Nephron (organoid): ENCODE measurements around the gene BLMH.
A peak's percentile ranks its signal among the peaks of the same experiment; 100 is the strongest.

Experiments
- H3K27ac Mint-ChIP-seq, 3 experiments: 2 replicates each; pipeline ENCODE4 v1.8.0; 2020; ENCODE audit warnings: mixed read lengths in 3 of 3, mild to moderate bottlenecking in 2 of 3, moderate library complexity in 1 of 3
- H3K27me3 Mint-ChIP-seq: 2 replicates; pipeline ENCODE4 v1.8.0; 2021; ENCODE audit warnings: low read depth, mild to moderate bottlenecking, moderate library complexity, mixed read lengths
- H3K36me3 Mint-ChIP-seq: 2 replicates; pipeline ENCODE4 v1.8.0; 2020; ENCODE audit warnings: low read depth, mixed read lengths
- H3K4me1 Mint-ChIP-seq: 2 replicates; pipeline ENCODE4 v1.8.0; 2020; ENCODE audit warnings: mixed read lengths
- H3K4me3 Mint-ChIP-seq, 3 experiments: 2 replicates each; pipeline ENCODE4 v1.8.0; 2020; ENCODE audit warnings: mild to moderate bottlenecking in 3 of 3, mixed read lengths in 3 of 3, moderate library complexity in 2 of 3
- H3K9me3 Mint-ChIP-seq: 2 replicates; pipeline ENCODE4 v1.8.0; 2020; ENCODE audit warnings: mixed read lengths
- CTCF ChIP-seq, 3 experiments: fragments of 200-600 bp; sonication (generic); IDR thresholded peaks; one replicate each; pipeline ENCODE4 v1.5.0; 2021; ENCODE audit warnings: antibody characterized with exemption in 3 of 3; ENCODE audit not compliant: unreplicated experiment in 3 of 3

BLMH gene

DNA sequence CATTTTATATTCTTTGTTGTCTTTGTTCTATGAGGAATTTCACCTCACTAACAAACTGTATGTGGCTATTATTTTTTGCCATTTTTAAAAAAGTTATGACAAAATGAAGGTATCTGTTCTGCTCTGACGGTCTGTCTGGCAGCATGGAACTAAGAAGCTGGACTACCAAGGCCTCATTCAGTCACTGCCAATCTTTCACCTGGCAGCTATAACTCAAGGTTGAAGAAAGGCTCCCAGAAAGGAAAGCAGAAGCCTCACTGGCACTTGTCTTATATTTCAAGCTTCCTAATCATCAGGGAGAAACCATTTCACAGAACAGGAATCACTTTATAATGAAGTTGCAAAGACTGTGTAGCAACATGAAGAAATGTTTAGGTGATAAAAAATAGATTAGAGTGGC lies 37.6 kb downstream of the BLMH start:
- Mint-ChIP-seq H3K27me3 (no peaks in the 10 kb centered on the region), H3K36me3 (peaks cover 50% of the 10 kb centered on the region), H3K4me1 (no peaks in the 10 kb centered on the region), H3K27ac (no peak overlapping the region), H3K9me3 (no peaks in the 10 kb centered on the region), H3K4me3 (no peak overlapping the region)
- no peak for TF ChIP-seq CTCF (IDR thresholded peaks at IDR 0.05; ENCODE audit: unreplicated experiment in 3 of 3)

- H3K27me3 Mint-ChIP-seq = no peaks in the 10 kb centered on the region
- no peak for TF ChIP-seq CTCF (IDR thresholded peaks at IDR 0.05; ENCODE audit: unreplicated experiment in 3 of 3)
- peaks cover 52% of the 10 kb centered on the region for H3K36me3 Mint-ChIP-seq
- peak overlapping the region in 1 of 3 experiments; percentile 73 for H3K27ac Mint-ChIP-seq
- H3K9me3 Mint-ChIP-seq = no peaks in the 10 kb centered on the region
- no peaks in the 10 kb centered on the region for H3K4me1 Mint-ChIP-seq
- H3K4me3 Mint-ChIP-seq = no peak overlapping the region
Measured at GRCh38 chr17:30253312-30253711, 38.4 kb downstream of the BLMH start.

- no peak for TF ChIP-seq CTCF (IDR thresholded peaks at IDR 0.05; ENCODE audit: unreplicated experiment in 3 of 3)
- H3K4me3 Mint-ChIP-seq = no peak overlapping the region
Measured at GRCh38 chr17:30251931-30252330, 39.8 kb downstream of the BLMH start.

GRCh38 chr17:30249460-30249859 lies 42.3 kb downstream of the BLMH start:
- H3K4me1 Mint-ChIP-seq = no peaks in the 10 kb centered on the region
- peaks cover 60% of the 10 kb centered on the region for H3K36me3 Mint-ChIP-seq
- TF ChIP-seq CTCF (IDR thresholded peaks at IDR 0.05; ENCODE audit: unreplicated experiment in 3 of 3) = no peak
- H3K9me3 Mint-ChIP-seq = no peaks in the 10 kb centered on the region
- H3K27ac Mint-ChIP-seq = no peak overlapping the region
- peaks cover 3% of the 10 kb centered on the region for H3K27me3 Mint-ChIP-seq
- no peak overlapping the region for H3K4me3 Mint-ChIP-seq

More at GRCh38 chr17:30251931-30252330, 39.8 kb downstream of the BLMH start:
- no peaks in the 10 kb centered on the region for H3K9me3 Mint-ChIP-seq
- peaks cover 62% of the 10 kb centered on the region for H3K36me3 Mint-ChIP-seq
- H3K27me3 Mint-ChIP-seq = no peaks in the 10 kb centered on the region
- H3K27ac Mint-ChIP-seq = no peak overlapping the region
- H3K4me1 Mint-ChIP-seq = no peaks in the 10 kb centered on the region

DNA sequence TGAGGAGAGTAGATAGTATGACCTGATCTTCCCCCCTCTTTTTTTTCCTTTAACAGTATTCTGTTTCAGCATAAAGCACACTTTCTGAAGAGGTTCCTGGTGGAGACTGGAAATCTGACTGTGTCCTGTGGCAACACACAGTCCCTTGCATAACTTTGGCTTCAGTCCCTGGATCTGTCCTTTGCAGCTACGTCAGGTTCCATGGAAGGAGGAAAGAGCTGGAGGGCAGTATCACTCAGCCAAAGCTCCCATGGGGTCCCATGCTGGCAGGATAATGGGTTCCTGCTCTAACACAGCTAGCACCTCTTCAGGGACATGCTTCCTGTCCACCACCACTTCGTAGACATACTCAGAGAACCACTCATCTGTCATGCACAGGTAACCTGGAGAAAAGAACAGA lies 43.0 kb downstream of the BLMH start:
- peaks cover 60% of the 10 kb centered on the region for H3K36me3 Mint-ChIP-seq
- H3K27ac Mint-ChIP-seq = no peak overlapping the region
- no peak overlapping the region for H3K4me3 Mint-ChIP-seq
- no peaks in the 10 kb centered on the region for H3K9me3 Mint-ChIP-seq
- peaks cover 3% of the 10 kb centered on the region for H3K27me3 Mint-ChIP-seq
- no peak for TF ChIP-seq CTCF (IDR thresholded peaks at IDR 0.05; ENCODE audit: unreplicated experiment in 3 of 3)
- H3K4me1 Mint-ChIP-seq = no peaks in the 10 kb centered on the region

DNA sequence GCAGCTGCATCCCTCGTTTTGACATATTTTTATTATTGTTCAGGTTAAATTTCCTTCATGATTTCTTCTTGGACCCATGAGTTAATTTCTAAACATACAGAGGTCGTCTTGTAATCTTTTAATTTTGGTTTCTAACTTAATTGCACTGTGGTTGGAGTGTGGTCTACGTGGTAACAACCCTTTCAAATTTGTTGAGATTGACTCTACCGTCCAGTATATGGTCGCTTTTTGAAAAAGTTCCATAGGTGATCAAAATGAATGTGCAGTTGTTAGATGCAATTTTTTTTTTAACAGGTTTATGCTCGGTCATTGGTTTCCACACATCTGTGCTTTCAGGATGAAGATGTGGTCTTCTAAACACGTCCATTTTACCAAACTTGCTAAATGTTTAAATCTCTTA lies 45.3 kb downstream of the BLMH start:
- Mint-ChIP-seq H3K4me3 (no peak overlapping the region), H3K9me3 (no peaks in the 10 kb centered on the region), H3K36me3 (peaks cover 46% of the 10 kb centered on the region), H3K27me3 (peaks cover 3% of the 10 kb centered on the region), H3K4me1 (no peaks in the 10 kb centered on the region), H3K27ac (no peak overlapping the region)
- no peak for TF ChIP-seq CTCF (IDR thresholded peaks at IDR 0.05; ENCODE audit: unreplicated experiment in 3 of 3)
